GM04503 (cell line): ENCODE results near the gene DLG2.
"Not testable (repeated sequence)": the region's sequence is repeated elsewhere in the genome, so short reads cannot be mapped to it uniquely, and the experiment has no call there.

ENCODE experiments used
- DNase-seq: peaks from one replicate; pipeline ENCODE4 v3.0.0-alpha.2; 2012; ENCODE audit warnings: low read depth

Gene DLG2

GRCh38 chr11:83455356-83455755 lies 2171.8 kb downstream of the DLG2 start:
- DNase-seq, result no peak

- DNase-seq, result no peak
These were observed 2172.5 kb downstream of the DLG2 start for GRCh38 chr11:83454674-83455073.

- DNase-seq, result no peak
These were observed 2177.7 kb downstream of the DLG2 start for GRCh38 chr11:83449338-83449913.

GRCh38 chr11:83448686-83449085 lies 2178.5 kb downstream of the DLG2 start:
- no peak for DNase-seq

GRCh38 chr11:83443880-83444279 lies 2183.3 kb downstream of the DLG2 start:
- DNase-seq, result not testable (repeated sequence)

- no peak for DNase-seq
These were observed 2185.5 kb downstream of the DLG2 start for GRCh38 chr11:83441601-83442000.

GRCh38 chr11:83441171-83441570 lies 2186.0 kb downstream of the DLG2 start:
- no peak for DNase-seq

GRCh38 chr11:83438438-83438837 lies 2188.7 kb downstream of the DLG2 start:
- DNase-seq, result no peak

GRCh38 chr11:83437939-83438338 lies 2189.2 kb downstream of the DLG2 start:
- no peak for DNase-seq

- no peak for DNase-seq
These were observed 2190.3 kb downstream of the DLG2 start for GRCh38 chr11:83436855-83437254.

GRCh38 chr11:83434812-83435211 lies 2192.3 kb downstream of the DLG2 start:
- DNase-seq, result not testable (repeated sequence)

- no peak for DNase-seq
These were observed 2199.2 kb downstream of the DLG2 start for GRCh38 chr11:83427943-83428342.

GRCh38 chr11:83427501-83427900 lies 2199.6 kb downstream of the DLG2 start:
- no peak for DNase-seq

- no peak for DNase-seq
These were observed 2202.0 kb downstream of the DLG2 start for GRCh38 chr11:83425137-83425466.

GRCh38 chr11:83424376-83425136 lies 2202.6 kb downstream of the DLG2 start:
- DNase-seq, result no peak

GRCh38 chr11:83422641-83423040 lies 2204.5 kb downstream of the DLG2 start:
- DNase-seq, result not testable (repeated sequence)

- no peak for DNase-seq
These were observed 2216.3 kb downstream of the DLG2 start for GRCh38 chr11:83410605-83411565.

GRCh38 chr11:83409891-83410290 lies 2217.3 kb downstream of the DLG2 start:
- DNase-seq, result no peak

GRCh38 chr11:83409476-83409875 lies 2217.7 kb downstream of the DLG2 start:
- no peak for DNase-seq

GRCh38 chr11:83408946-83409345 lies 2218.2 kb downstream of the DLG2 start:
- DNase-seq, result no peak
